WERI-Rb-1 (cell line): ENCODE measurements around the gene SLC9A7.
A peak's percentile ranks its signal among the peaks of the same experiment; 100 is the strongest.

ENCODE experiments used
- DNase-seq: peaks from one replicate; pipeline ENCODE4 v3.0.0-alpha.2; 2020
- H3K27ac ChIP-seq: fragments of 250-450 bp; sonication (Bioruptor Pico); 2 replicates; pipeline ENCODE4 v1.5.1; 2020; ENCODE audit warnings: mild to moderate bottlenecking, moderate library complexity
- H3K27me3 ChIP-seq: fragments of 250-450 bp; sonication (Bioruptor Pico); 2 replicates; pipeline ENCODE4 v1.5.1; 2021; ENCODE audit warnings: mild to moderate bottlenecking, low read depth, moderate library complexity; ENCODE audit not compliant: insufficient read depth, severe bottlenecking
- H3K36me3 ChIP-seq: fragments of 250-450 bp; sonication (Bioruptor Pico); 2 replicates; pipeline ENCODE4 v1.5.1; 2020; ENCODE audit warnings: mild to moderate bottlenecking, moderate library complexity
- H3K4me3 ChIP-seq: 2 replicates; pipeline ENCODE4 v1.5.1; 2011; ENCODE audit warnings: low read depth, mild to moderate bottlenecking, control low read depth, low read length
- H3K9me3 ChIP-seq: fragments of 250-450 bp; sonication (Bioruptor Pico); 2 replicates; pipeline ENCODE4 v1.5.1; 2021; ENCODE audit warnings: mild to moderate bottlenecking, moderate library complexity; ENCODE audit not compliant: severe bottlenecking
- CTCF ChIP-seq: IDR thresholded peaks from 2 replicates; pipeline ENCODE4 v1.5.1; 2011; ENCODE audit warnings: low read depth, mild to moderate bottlenecking, control low read depth, inconsistent platforms, low read length

The SLC9A7 gene

GRCh38 chrX:46559062-46559461, 199.9 kb downstream of the SLC9A7 start:
- Histone ChIP-seq H3K9me3 (no peaks in the 10 kb centered on the region), H3K36me3 (no peaks in the 10 kb centered on the region), H3K27ac (no peak overlapping the region), H3K4me3 (no peak overlapping the region), H3K27me3 (no peaks in the 10 kb centered on the region)
- no peak for DNase-seq
- no peak for TF ChIP-seq CTCF

- no peak for TF ChIP-seq CTCF
- no peak for DNase-seq
- Histone ChIP-seq H3K27ac (no peak overlapping the region), H3K27me3 (no peaks in the 10 kb centered on the region), H3K4me3 (no peak overlapping the region), H3K9me3 (no peaks in the 10 kb centered on the region), H3K36me3 (no peaks in the 10 kb centered on the region)
These were observed 204.0 kb downstream of the SLC9A7 start for GRCh38 chrX:46554942-46555341.

GRCh38 chrX:46553935-46554334, 205.0 kb downstream of the SLC9A7 start:
- no peaks in the 10 kb centered on the region for H3K27me3 ChIP-seq
- no peak overlapping the region for H3K27ac ChIP-seq
- no peak for TF ChIP-seq CTCF
- DNase-seq = no peak
- no peaks in the 10 kb centered on the region for H3K9me3 ChIP-seq
- no peak overlapping the region for H3K4me3 ChIP-seq
- no peaks in the 10 kb centered on the region for H3K36me3 ChIP-seq

- no peak overlapping the region for H3K4me3 ChIP-seq
- no peaks in the 10 kb centered on the region for H3K27me3 ChIP-seq
- H3K36me3 ChIP-seq = peaks cover 4% of the 10 kb centered on the region; the same call in 1 of the 2 replicates
- no peaks in the 10 kb centered on the region for H3K9me3 ChIP-seq
- no peak for TF ChIP-seq CTCF
- no peak overlapping the region for H3K27ac ChIP-seq
- DNase-seq = peak; percentile 24
These were observed 207.3 kb downstream of the SLC9A7 start for GRCh38 chrX:46551494-46552128.

GRCh38 chrX:46549914-46550313, 209.0 kb downstream of the SLC9A7 start:
- no peak for TF ChIP-seq CTCF
- Histone ChIP-seq H3K4me3 (no peak overlapping the region), H3K9me3 (no peaks in the 10 kb centered on the region), H3K27ac (no peak overlapping the region), H3K36me3 (peaks cover 6% of the 10 kb centered on the region), H3K27me3 (no peaks in the 10 kb centered on the region)
- DNase-seq = no peak
